ENCODE measurements around the gene PCBP3. TPM values are rescaled to one million over a fixed set of nuclear protein-coding genes. Genes with fewer than 3 reads are reported as not detected.

Gene PCBP3
- total and polyA plus RNA-seq, 2 donors (not counting 3 experiments of a cell fraction or from before 2014, with no cell fraction given): 0.06 to 1.1 TPM

- POLR2A ChIA-PET: no interaction called here
- H3K9me1 ChIP-seq (replicated peaks; ENCODE audit: control insufficient read depth, extremely low read depth, insufficient read depth, low read length): no peaks in the 10 kb centered on the region
- TF ChIP-seq MYC (IDR thresholded peaks at IDR 0.05; ENCODE audit: low read depth, low read length) (no peak), POLR2AphosphoS5 (IDR thresholded peaks at IDR 0.05; ENCODE audit: insufficient read depth, low read depth, low read length) (no peak), FOS (IDR thresholded peaks at IDR 0.05; ENCODE audit: borderline replicate concordance, insufficient read depth, low read length) (no peak), JUN (IDR thresholded peaks at IDR 0.05; ENCODE audit: borderline replicate concordance, insufficient read depth, insufficient read length, low read depth) (no peak), EZH2 (IDR thresholded peaks at IDR 0.05; ENCODE audit: borderline replicate concordance, low read depth, low read length, severe bottlenecking) (no peak), CTCF (IDR thresholded peaks at IDR 0.05; ENCODE audit: extremely low read depth in 1 of 2, insufficient read depth in 1 of 2, low read depth in 1 of 2, low read length in 2 of 2) (no peak), GATA2 (IDR thresholded peaks at IDR 0.05; ENCODE audit: insufficient read depth, insufficient read length, low read depth, low read length) (no peak), MAX (IDR thresholded peaks at IDR 0.05; ENCODE audit: insufficient read depth, insufficient read length) (no peak), POLR2A (IDR thresholded peaks at IDR 0.05; ENCODE audit: low read depth, low read length) (no peak)
- no peaks in the 10 kb centered on the region for H3K4me1 ChIP-seq (ENCODE audit: control insufficient read depth, extremely low read depth, insufficient read depth, low read length)
- no peaks in the 10 kb centered on the region for H3K79me2 ChIP-seq (ENCODE audit: control insufficient read depth, insufficient read depth, low read length)
- H3K4me2 ChIP-seq (ENCODE audit: insufficient read depth, low read length): no peak overlapping the region
- no peaks in the 10 kb centered on the region for H3K36me3 ChIP-seq (ENCODE audit: control insufficient read depth in 2 of 2, extremely low read depth in 1 of 2, insufficient read depth in 2 of 2, low read length in 2 of 2)
- dilution Hi-C loops (cut with MboI; ENCODE audit: extremely low pct_ligation_motif_present, low sequenced_read_pairs): no loop called here
- no peak overlapping the region for H2AFZ ChIP-seq (ENCODE audit: low read depth, low read length)
- no peak for DNase-seq (ENCODE audit: low read depth, low spot score)
- FAIRE-seq: no peak
- no peak overlapping the region for H3K9ac ChIP-seq (replicated peaks; ENCODE audit: extremely low read depth, insufficient read depth, low read length)
- H3K27me3 ChIP-seq (ENCODE audit: control insufficient read depth in 2 of 2, insufficient read depth in 2 of 2, low read length in 2 of 2): peaks cover 3 to 4% of the 10 kb centered on the region in 2 experiments
- H4K20me1 ChIP-seq (replicated peaks; ENCODE audit: control insufficient read depth, extremely low read depth, insufficient read depth, low read length): no peaks in the 10 kb centered on the region
- CTCF ChIA-PET: no interaction called here
- BruUV-seq (replicated peaks): no TSS peak
- H3K9me3 ChIP-seq (replicated peaks; ENCODE audit: control insufficient read depth, insufficient read depth, low read length): no peaks in the 10 kb centered on the region
- intact Hi-C loops (cut with micrococcal nuclease): no loop called here
- H3K4me3 ChIP-seq (replicated peaks in 1 of 3; ENCODE audit: insufficient read depth in 1 of 3, low read depth in 1 of 3, low read length in 3 of 3): no peak overlapping the region
- H3K27ac ChIP-seq (ENCODE audit: insufficient read depth, low read depth, low read length): no peak overlapping the region
These were observed 181.7 kb downstream of the PCBP3 start for GRCh38 chr21:45825219-45825618.

Measured in endothelial cell of umbilical vein (primary cell).